Measurements from ENCODE around the gene VARS2.

DNA sequence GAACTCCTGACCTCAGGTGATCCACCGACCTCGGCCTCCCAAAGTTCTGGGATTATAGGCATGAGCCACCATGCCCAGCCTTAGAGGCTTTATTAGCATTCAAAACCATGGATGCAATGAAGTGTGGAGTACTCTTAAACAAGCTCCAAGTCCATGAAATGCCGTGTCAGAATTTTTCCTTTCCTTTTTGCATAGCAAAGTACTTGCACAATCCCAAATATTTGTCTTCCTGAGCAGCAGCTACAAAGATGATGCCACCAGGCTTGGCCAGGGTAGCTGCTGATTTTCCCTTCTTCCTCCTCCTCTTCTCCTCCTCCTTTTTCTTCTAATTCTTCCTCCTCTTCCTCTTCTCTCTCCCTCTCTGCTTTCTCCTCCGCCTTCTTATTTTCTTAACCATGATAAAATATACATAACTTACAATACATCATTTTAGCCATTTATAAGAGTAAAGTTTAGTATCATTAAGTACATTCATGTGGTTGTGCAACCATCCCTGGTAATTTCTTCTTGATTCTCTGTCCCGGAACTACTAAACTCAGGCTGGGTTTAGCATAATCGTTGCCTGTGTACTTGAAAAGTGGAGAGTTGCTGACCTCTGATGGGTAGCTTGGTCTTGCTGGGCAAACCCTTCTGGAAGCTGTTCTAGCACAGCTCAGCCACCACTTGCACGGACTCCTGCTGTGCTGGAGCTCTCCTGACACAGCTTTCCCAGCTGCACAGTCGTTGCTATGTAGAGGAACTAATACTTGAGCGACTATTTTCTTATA lies 47.1 kb downstream of the VARS2 start:
- no peak for TF ChIP-seq EZH2 (IDR thresholded peaks at IDR 0.05; ENCODE audit: low read length)
- TF ChIP-seq, protein P1, sequence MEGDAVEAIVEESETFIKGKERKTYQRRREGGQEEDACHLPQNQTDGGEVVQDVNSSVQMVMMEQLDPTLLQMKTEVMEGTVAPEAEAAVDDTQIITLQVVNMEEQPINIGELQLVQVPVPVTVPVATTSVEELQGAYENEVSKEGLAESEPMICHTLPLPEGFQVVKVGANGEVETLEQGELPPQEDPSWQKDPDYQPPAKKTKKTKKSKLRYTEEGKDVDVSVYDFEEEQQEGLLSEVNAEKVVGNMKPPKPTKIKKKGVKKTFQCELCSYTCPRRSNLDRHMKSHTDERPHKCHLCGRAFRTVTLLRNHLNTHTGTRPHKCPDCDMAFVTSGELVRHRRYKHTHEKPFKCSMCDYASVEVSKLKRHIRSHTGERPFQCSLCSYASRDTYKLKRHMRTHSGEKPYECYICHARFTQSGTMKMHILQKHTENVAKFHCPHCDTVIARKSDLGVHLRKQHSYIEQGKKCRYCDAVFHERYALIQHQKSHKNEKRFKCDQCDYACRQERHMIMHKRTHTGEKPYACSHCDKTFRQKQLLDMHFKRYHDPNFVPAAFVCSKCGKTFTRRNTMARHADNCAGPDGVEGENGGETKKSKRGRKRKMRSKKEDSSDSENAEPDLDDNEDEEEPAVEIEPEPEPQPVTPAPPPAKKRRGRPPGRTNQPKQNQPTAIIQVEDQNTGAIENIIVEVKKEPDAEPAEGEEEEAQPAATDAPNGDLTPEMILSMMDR (optimal IDR thresholded peaks at IDR 0.05 in 1 of 3, IDR thresholded peaks at IDR 0.05 in 1 of 3, conservative IDR thresholded peaks at IDR 0.05 in 1 of 3; ENCODE audit: extremely low read depth in 1 of 3, insufficient read depth in 2 of 3, low read length in 3 of 3): no peak

Data from keratinocyte (primary cell).